GM21367 (cell line): ENCODE data around the gene SEZ6L2.

ENCODE experiments used
- ATAC-seq: cut with Tn5 transposase; IDR thresholded peaks from one replicate; pipeline ENCODE4 v1.9.1; 2021; ENCODE audit not compliant: unreplicated experiment

SEZ6L2 gene

DNA sequence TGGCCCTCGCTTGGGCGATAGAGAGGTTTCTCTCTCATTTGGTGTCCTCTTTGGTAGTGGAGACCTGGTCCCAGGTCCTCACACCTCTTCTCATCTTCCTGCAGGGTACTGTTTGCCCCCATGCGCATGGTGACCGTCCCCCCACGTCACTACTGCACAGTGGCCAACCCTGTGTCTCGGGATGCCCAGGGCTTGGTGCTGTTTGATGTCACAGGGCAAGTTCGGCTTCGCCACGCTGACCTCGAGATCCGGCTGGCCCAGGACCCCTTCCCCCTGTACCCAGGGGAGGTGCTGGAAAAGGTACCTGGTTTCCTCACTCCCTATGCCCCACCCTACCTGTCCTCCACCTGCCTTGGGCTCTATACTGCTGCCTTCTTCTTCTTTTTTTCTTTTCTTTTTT is 68.6 kb downstream of the SEZ6L2 start:
- no peak for ATAC-seq

DNA sequence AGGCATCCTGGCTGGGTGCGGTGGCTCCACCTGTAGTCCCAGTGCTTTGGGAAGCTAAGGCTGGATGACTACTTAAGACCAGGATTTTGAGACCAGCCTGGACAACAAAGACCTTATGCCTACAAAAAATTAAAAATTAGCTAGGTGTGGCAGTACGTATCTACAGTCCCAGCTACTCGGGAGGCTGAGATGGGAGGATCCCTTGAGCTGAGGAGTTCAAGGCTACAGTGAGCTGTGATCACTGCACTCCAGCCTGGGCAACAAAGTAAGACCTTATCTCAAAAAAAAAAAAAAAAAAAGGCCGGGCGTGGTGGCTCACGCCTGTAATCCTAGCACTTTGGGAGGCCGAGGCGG is 73.0 kb downstream of the SEZ6L2 start:
- no peak for ATAC-seq

DNA sequence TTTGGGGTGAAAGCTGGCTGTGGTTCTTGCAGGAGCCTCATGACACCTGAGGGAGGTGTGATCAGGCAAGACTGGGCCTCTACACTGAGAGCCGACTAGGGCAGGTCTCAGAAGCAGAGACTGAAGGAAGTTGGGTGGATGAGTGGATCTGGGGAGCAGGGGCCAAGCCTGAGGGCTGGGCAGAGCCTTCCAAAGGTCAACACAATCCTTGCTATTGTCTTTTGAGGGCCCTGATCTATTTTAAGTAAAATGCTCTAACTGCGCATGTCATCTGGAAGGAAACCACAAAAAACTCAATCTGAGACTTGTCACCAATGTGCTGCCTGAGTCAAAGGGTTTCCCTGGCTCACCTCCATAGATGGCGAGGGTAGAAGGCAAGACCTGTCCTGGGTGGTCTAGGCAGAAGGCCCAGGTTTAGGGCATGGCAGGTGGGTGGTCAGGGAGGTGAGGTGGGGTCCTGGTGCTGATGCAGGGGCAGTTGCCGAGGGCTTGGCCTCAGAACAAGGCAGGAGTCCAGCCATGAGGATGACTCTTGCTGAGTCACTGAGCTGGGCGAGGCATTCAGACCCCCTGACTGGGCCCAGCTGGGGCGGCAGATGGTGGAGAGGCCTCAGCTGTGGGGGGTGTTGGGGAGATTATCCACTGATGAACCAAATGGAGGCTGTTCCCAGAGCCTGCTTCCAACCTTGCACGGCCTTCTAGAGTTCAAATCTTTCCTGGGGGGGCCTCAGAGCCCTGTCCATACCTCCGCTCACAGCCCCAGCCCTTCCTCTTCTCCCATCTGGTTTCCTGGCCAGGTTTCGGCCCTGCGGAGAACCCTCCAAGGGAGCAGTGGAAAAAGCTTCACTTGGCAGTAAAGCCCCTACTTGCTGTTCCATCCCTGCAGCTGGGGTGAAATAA is 74.0 kb downstream of the SEZ6L2 start:
- ATAC-seq: no peak

DNA sequence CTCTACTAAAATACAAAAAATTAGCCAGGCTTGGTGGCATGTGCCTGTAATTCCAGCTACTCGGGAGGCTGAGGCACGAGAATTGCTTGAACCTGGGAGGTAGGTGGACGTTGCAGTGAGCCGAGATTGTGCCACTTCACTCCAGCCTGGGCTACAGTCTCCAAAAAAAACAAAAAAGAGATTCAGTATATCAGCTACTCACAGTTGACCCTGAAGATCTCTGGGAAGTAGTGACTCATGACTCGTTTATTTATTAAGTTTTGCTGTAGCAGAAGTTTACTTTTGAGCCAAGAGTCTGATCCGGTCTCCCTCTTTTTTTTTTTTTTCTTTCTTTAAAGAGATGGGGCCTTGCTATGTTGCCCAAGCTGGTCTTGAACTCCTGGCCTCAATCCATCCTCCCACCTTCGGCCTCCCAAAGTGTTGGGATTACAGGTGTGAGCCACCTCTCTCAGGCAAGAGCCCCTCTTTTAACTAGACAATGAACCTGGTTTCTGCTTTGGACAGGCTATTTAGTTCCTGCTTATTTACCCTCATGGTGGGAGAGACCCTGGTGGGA is 74.7 kb downstream of the SEZ6L2 start:
- no peak for ATAC-seq

DNA sequence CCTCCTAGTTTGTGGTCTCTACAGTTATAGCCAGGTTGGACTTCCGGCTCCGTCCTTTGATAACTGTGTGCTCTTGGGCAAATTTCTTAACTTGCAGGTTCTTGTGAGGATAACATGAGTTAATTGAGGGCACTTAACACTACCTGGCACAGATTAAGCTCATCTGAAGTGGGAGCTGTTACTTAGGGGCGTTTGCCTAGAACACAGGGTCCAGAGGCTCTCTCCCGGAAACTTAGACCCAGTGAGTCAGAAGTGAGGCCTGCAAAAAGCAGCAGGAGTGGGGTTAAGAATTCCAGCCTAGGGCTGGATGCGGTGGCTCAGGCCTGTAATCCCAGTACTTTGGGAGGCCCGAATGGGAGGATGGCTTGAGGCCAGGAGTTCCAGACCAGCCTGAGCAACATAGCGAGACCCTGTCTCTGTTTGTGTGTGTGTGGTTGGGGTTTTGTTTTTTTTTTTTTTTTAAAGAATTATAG is 77.7 kb downstream of the SEZ6L2 start:
- ATAC-seq: no peak
